ENCODE measurements around the gene SDCCAG8. TPM values are rescaled to one million over a fixed set of nuclear protein-coding genes. Genes with fewer than 3 reads are reported as not detected.

The SDCCAG8 gene
- total RNA-seq, 1 experiment from 2014 or later, result 194 TPM

DNA sequence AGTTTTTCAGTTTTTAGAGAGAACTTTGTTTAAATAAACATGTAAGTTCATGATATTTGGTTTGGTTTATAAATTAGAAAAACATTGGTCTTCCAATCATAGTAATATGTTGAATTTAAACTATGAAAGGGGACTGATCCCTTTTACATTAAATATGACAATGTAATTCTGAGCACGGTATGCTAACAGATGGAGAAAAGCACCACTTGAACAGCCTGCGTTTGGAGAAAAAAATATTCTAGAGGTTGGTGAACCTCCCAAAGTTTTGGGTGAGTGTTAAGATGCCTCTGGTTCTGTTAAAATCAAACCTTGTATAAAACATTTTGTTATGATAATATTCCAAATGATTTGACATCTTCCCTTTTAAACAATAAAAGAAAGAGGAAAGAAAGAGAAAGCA, 123.9 kb downstream of the SDCCAG8 start:
- H4K20me1 ChIP-seq (ENCODE audit: low read length), result no peaks in the 10 kb centered on the region
- no peaks in the 10 kb centered on the region for H3K9me3 ChIP-seq (ENCODE audit: low read length)
- H3K9me2 ChIP-seq (replicated peaks; ENCODE audit: low read length), result no peaks in the 10 kb centered on the region
- ChIA-PET POLR2A (ENCODE audit: unreplicated experiment) (no interaction called here), CTCF (no interaction called here)
- DNase-seq, result no peak
- no peaks in the 10 kb centered on the region for H3F3A ChIP-seq (ENCODE audit: low read length, unreplicated experiment)
- ATAC-seq, result no peak
- H3K27ac ChIP-seq (ENCODE audit: low read length), result no peak overlapping the region
- H3K4me2 ChIP-seq (ENCODE audit: low read length), result no peak overlapping the region
- H3K79me2 ChIP-seq (ENCODE audit: low read length), result no peaks in the 10 kb centered on the region
- no peaks in the 10 kb centered on the region for H3K4me1 ChIP-seq (ENCODE audit: insufficient read depth, low read length)
- H3K36me3 ChIP-seq (ENCODE audit: low read depth, low read length), result 0 out of 2 replicates have a peak, but pooled peaks cover 5% of the 10 kb centered on the region
- no peak overlapping the region for H3K4me3 ChIP-seq (ENCODE audit: low read length)
- no TSS peak for BruUV-seq (replicated peaks)
- H2AFZ ChIP-seq (ENCODE audit: low read length), result no peak overlapping the region
- intact Hi-C loops (cut with micrococcal nuclease), result no loop called here
- no peaks in the 10 kb centered on the region for H3K27me3 ChIP-seq (ENCODE audit: low read length)
- H3K9ac ChIP-seq (ENCODE audit: low read length), result no peak overlapping the region
- TF ChIP-seq EZH2phosphoT487 (IDR thresholded peaks at IDR 0.05; ENCODE audit: borderline replicate concordance, low read length), result no peak
- TF ChIP-seq EZH2 (IDR thresholded peaks at IDR 0.05; ENCODE audit: low read length, unreplicated experiment), result no peak
- TF ChIP-seq CTCF (conservative IDR thresholded peaks at IDR 0.05; ENCODE audit: low read depth, low read length), result no peak

- Histone ChIP-seq H4K20me1 (ENCODE audit: low read length) (no peaks in the 10 kb centered on the region), H3K4me2 (ENCODE audit: low read length) (no peak overlapping the region), H3K27me3 (ENCODE audit: low read length) (no peaks in the 10 kb centered on the region), H3K4me3 (ENCODE audit: low read length) (no peak overlapping the region), H3K9ac (ENCODE audit: low read length) (no peak overlapping the region), H3K27ac (ENCODE audit: low read length) (no peak overlapping the region), H3K9me2 (replicated peaks; ENCODE audit: low read length) (no peaks in the 10 kb centered on the region), H3K79me2 (ENCODE audit: low read length) (no peaks in the 10 kb centered on the region), H3F3A (ENCODE audit: low read length, unreplicated experiment) (no peaks in the 10 kb centered on the region), H3K9me3 (ENCODE audit: low read length) (no peaks in the 10 kb centered on the region), H3K36me3 (ENCODE audit: low read depth, low read length) (no peaks in the 10 kb centered on the region), H3K4me1 (ENCODE audit: insufficient read depth, low read length) (no peaks in the 10 kb centered on the region), H2AFZ (ENCODE audit: low read length) (no peak overlapping the region)
- ATAC-seq (no peak), DNase-seq (peak; percentile 13)
- ChIA-PET CTCF (no interaction called here), POLR2A (ENCODE audit: unreplicated experiment) (no interaction called here)
- TF ChIP-seq EZH2phosphoT487 (IDR thresholded peaks at IDR 0.05; ENCODE audit: borderline replicate concordance, low read length) (no peak), CTCF (conservative IDR thresholded peaks at IDR 0.05; ENCODE audit: low read depth, low read length) (no peak), EZH2 (IDR thresholded peaks at IDR 0.05; ENCODE audit: low read length, unreplicated experiment) (no peak)
- BruUV-seq (replicated peaks), result no TSS peak
- intact Hi-C loops (cut with micrococcal nuclease), result no loop called here
These were observed 132.4 kb downstream of the SDCCAG8 start for GRCh38 chr1:243388276-243388675.

GRCh38 chr1:243390162-243390791, 134.4 kb downstream of the SDCCAG8 start:
- no peaks in the 10 kb centered on the region for H4K20me1 ChIP-seq (ENCODE audit: low read length)
- POLR2A ChIA-PET (ENCODE audit: unreplicated experiment), result no interaction called here
- no peaks in the 10 kb centered on the region for H3K36me3 ChIP-seq (ENCODE audit: low read depth, low read length)
- no peak overlapping the region for H3K27ac ChIP-seq (ENCODE audit: low read length)
- no peaks in the 10 kb centered on the region for H3F3A ChIP-seq (ENCODE audit: low read length, unreplicated experiment)
- H3K9me3 ChIP-seq (ENCODE audit: low read length), result no peaks in the 10 kb centered on the region
- no peak for TF ChIP-seq EZH2 (IDR thresholded peaks at IDR 0.05; ENCODE audit: low read length, unreplicated experiment)
- no peak for TF ChIP-seq CTCF (conservative IDR thresholded peaks at IDR 0.05; ENCODE audit: low read depth, low read length)
- TF ChIP-seq EZH2phosphoT487 (IDR thresholded peaks at IDR 0.05; ENCODE audit: borderline replicate concordance, low read length), result no peak
- H3K4me2 ChIP-seq (ENCODE audit: low read length), result no peak overlapping the region
- no peaks in the 10 kb centered on the region for H3K79me2 ChIP-seq (ENCODE audit: low read length)
- intact Hi-C loops (cut with micrococcal nuclease), result no loop called here
- no peak for ATAC-seq
- no peak for DNase-seq
- H3K9ac ChIP-seq (ENCODE audit: low read length), result no peak overlapping the region
- CTCF ChIA-PET, result interaction anchor here (0.8 kb wide), 1 partner anchor 12 kb away, joined by 3 read pairs; no protein-coding TSS in a partner anchor
- no peak overlapping the region for H3K4me3 ChIP-seq (ENCODE audit: low read length)
- no peaks in the 10 kb centered on the region for H3K4me1 ChIP-seq (ENCODE audit: insufficient read depth, low read length)
- no peak overlapping the region for H2AFZ ChIP-seq (ENCODE audit: low read length)
- BruUV-seq (replicated peaks), result no TSS peak
- no peaks in the 10 kb centered on the region for H3K9me2 ChIP-seq (replicated peaks; ENCODE audit: low read length)
- no peaks in the 10 kb centered on the region for H3K27me3 ChIP-seq (ENCODE audit: low read length)
